ENCODE data around the gene SH3RF2.

- TF ChIP-seq CTCF (IDR thresholded peaks at IDR 0.05; ENCODE audit: low read depth, low read length), result no peak
- no peak for TF ChIP-seq EZH2phosphoT487 (IDR thresholded peaks at IDR 0.05; ENCODE audit: low read depth)
Measured at GRCh38 chr5:146084376-146084775, 148.0 kb downstream of the SH3RF2 start.
